IMR-90 (cell line): ENCODE data around the gene FGF6. TPM values are rescaled to one million over a fixed set of nuclear protein-coding genes. Genes with fewer than 3 reads are reported as not detected.

Experiments used
- ATAC-seq: fragments of 200-7000 bp; cut with Tn5 transposase; 2 replicates; pipeline ENCODE4 v1.9.1; 2020; ENCODE audit warnings: low read depth, mild to moderate bottlenecking, moderate library complexity
- BruUV-seq: library from RNA; stranded (reverse); fragments of 400-500 nt; replicated peaks from 2 replicates; lab custom pipeline; 2021; lab: Mats Ljungman, UMichigan
- CTCF ChIA-PET: fragments of 300-600 bp; formaldehyde crosslinking; extraction: SDS; loops from one replicate; lab custom pipeline; 2021; ENCODE audit warnings: antibody characterized with exemption; lab: Yijun Ruan, JAX
- POLR2A ChIA-PET: fragments of 300-600 bp; sonication (Branson Sonifier 250); formaldehyde crosslinking; loops from one replicate; lab custom pipeline; 2022; ENCODE audit warnings: antibody characterized with exemption; ENCODE audit not compliant: unreplicated experiment; lab: Charles Lee
- DNase-seq: peaks from one replicate; pipeline ENCODE4 v3.0.0; 2013
- H2AFZ ChIP-seq: replicated peaks from 2 replicates; pipeline ENCODE3; 2013; ENCODE audit warnings: low read length, mild to moderate bottlenecking; ENCODE audit not compliant: poor library complexity
- H2AK5ac ChIP-seq: 2 replicates; pipeline ENCODE4 v1.6.1; 2013; ENCODE audit warnings: low read depth, low read length, inconsistent platforms
- H2AK9ac ChIP-seq: replicated peaks from 2 replicates; pipeline ENCODE3; 2013; ENCODE audit warnings: mild to moderate bottlenecking, low read depth, low read length, moderate library complexity; ENCODE audit not compliant: poor library complexity
- H2BK120ac ChIP-seq: 2 replicates; pipeline ENCODE4 v1.6.1; 2013; ENCODE audit warnings: low read depth, low read length, inconsistent platforms
- H2BK15ac ChIP-seq: 3 replicates; pipeline ENCODE4 v1.6.1; 2013; ENCODE audit warnings: low read depth, low read length, inconsistent platforms
- H2BK20ac ChIP-seq: 2 replicates; pipeline ENCODE4 v1.6.1; 2013; ENCODE audit warnings: low read depth, mild to moderate bottlenecking, inconsistent platforms, low read length, moderate library complexity
- H2BK5ac ChIP-seq: 2 replicates; pipeline ENCODE4 v1.6.1; 2013; ENCODE audit warnings: mild to moderate bottlenecking, low read depth, low read length, inconsistent platforms; ENCODE audit not compliant: poor library complexity, severe bottlenecking
- H3K14ac ChIP-seq: replicated peaks from 2 replicates; pipeline ENCODE4 v1.6.1; 2013; ENCODE audit warnings: low read depth, low read length, inconsistent platforms
- H3K18ac ChIP-seq: 2 replicates; pipeline ENCODE4 v1.6.1; 2013; ENCODE audit warnings: low read depth, low read length, control low read depth
- H3K23ac ChIP-seq: 2 replicates; pipeline ENCODE4 v1.6.1; 2013; ENCODE audit warnings: low read depth, low read length, inconsistent platforms
- H3K27ac ChIP-seq: 2 replicates; pipeline ENCODE4 v1.5.1; 2013; ENCODE audit warnings: mild to moderate bottlenecking, control low read depth, low read length; ENCODE audit not compliant: insufficient read depth
- H3K27me3 ChIP-seq: 2 replicates; pipeline ENCODE4 v1.6.1; 2013; ENCODE audit warnings: low read length; ENCODE audit not compliant: control insufficient read depth, insufficient read depth
- H3K36me3 ChIP-seq: 2 replicates; pipeline ENCODE4 v1.6.1; 2013; ENCODE audit warnings: low read length, mixed read lengths; ENCODE audit not compliant: control insufficient read depth, insufficient read depth
- H3K4ac ChIP-seq: 2 replicates; pipeline ENCODE4 v1.6.1; 2013; ENCODE audit warnings: low read depth, low read length, inconsistent platforms
- H3K4me1 ChIP-seq: 2 replicates; pipeline ENCODE4 v1.6.1; 2013; ENCODE audit warnings: low read length, mixed read lengths; ENCODE audit not compliant: control insufficient read depth, insufficient read depth
- H3K4me2 ChIP-seq: 2 replicates; pipeline ENCODE4 v1.6.1; 2013; ENCODE audit warnings: low read depth, mild to moderate bottlenecking, control low read depth, low read length, moderate library complexity
- H3K4me3 ChIP-seq: 2 replicates; pipeline ENCODE4 v1.5.1; 2013; ENCODE audit warnings: low read depth, mild to moderate bottlenecking, control low read depth, low read length, moderate library complexity; ENCODE audit not compliant: insufficient read depth
- H3K56ac ChIP-seq: 2 replicates; pipeline ENCODE4 v1.6.1; 2013; ENCODE audit warnings: low read length, inconsistent platforms; ENCODE audit not compliant: insufficient read depth; ENCODE audit errors: extremely low read depth
- H3K79me1 ChIP-seq, 2 experiments: 2 replicates each; pipeline ENCODE4 v1.6.1; 2013; ENCODE audit warnings: low read length in 2 of 2, inconsistent platforms in 1 of 2, low read depth in 1 of 2
- H3K9ac ChIP-seq: 2 replicates; pipeline ENCODE4 v1.6.1; 2013; ENCODE audit warnings: low read depth, low read length, control low read depth
- H3K9me1 ChIP-seq: 2 replicates; pipeline ENCODE4 v1.6.1; 2013; ENCODE audit warnings: low read length, inconsistent platforms; ENCODE audit not compliant: insufficient read depth
- H3K9me3 ChIP-seq: 2 replicates; pipeline ENCODE4 v1.6.1; 2013; ENCODE audit warnings: low read length; ENCODE audit not compliant: control insufficient read depth, insufficient read depth
- H4K20me1 ChIP-seq: 2 replicates; pipeline ENCODE4 v1.6.1; 2013; ENCODE audit warnings: low read length, inconsistent platforms; ENCODE audit not compliant: insufficient read depth
- H4K5ac ChIP-seq: 2 replicates; pipeline ENCODE4 v1.6.1; 2013; ENCODE audit warnings: mild to moderate bottlenecking, low read depth, low read length, control low read depth
- H4K8ac ChIP-seq, 2 experiments: 2 replicates each; pipeline ENCODE4 v1.6.1; 2013; ENCODE audit warnings: low read depth in 2 of 2, low read length in 2 of 2, control low read depth in 1 of 2, inconsistent platforms in 1 of 2
- H4K91ac ChIP-seq: 2 replicates; pipeline ENCODE4 v1.6.1; 2013; ENCODE audit warnings: low read depth, low read length, inconsistent platforms; ENCODE audit not compliant: insufficient read depth
- BHLHE40 ChIP-seq: fragments of 150-350 bp; IDR thresholded peaks from 2 replicates; pipeline ENCODE4 v1.6.1; 2016; ENCODE audit warnings: mild to moderate bottlenecking, low read depth, low read length
- CEBPB ChIP-seq: IDR thresholded peaks from 2 replicates; pipeline ENCODE4 v1.6.1; 2012; ENCODE audit warnings: low read depth, low read length, improper control_type of control experiment
- CHD1 ChIP-seq: IDR thresholded peaks from 2 replicates; pipeline ENCODE4 v1.6.1; 2012; ENCODE audit warnings: low read depth, low read length, improper control_type of control experiment
- ELK1 ChIP-seq: fragments of 150-350 bp; IDR thresholded peaks from 2 replicates; pipeline ENCODE4 v1.6.1; 2016; ENCODE audit warnings: low read depth, mild to moderate bottlenecking, low read length, moderate library complexity, borderline replicate concordance
- FOS ChIP-seq: fragments of 150-350 bp; IDR thresholded peaks from 2 replicates; pipeline ENCODE4 v1.6.1; 2016; ENCODE audit warnings: low read depth, low read length
- MAFK ChIP-seq: IDR thresholded peaks from 2 replicates; pipeline ENCODE4 v1.6.1; 2012; ENCODE audit warnings: low read depth, low read length, improper control_type of control experiment
- MAZ ChIP-seq: IDR thresholded peaks from 2 replicates; pipeline ENCODE4 v1.6.1; 2012; ENCODE audit warnings: low read depth, mild to moderate bottlenecking, low read length, improper control_type of control experiment, moderate library complexity, borderline replicate concordance
- MXI1 ChIP-seq: IDR thresholded peaks from 2 replicates; pipeline ENCODE4 v1.6.1; 2012; ENCODE audit warnings: low read depth, mild to moderate bottlenecking, low read length, moderate library complexity, borderline replicate concordance
- NFE2L2 ChIP-seq: fragments of 150-350 bp; IDR thresholded peaks from 2 replicates; pipeline ENCODE4 v1.6.1; 2016; ENCODE audit warnings: low read depth, mild to moderate bottlenecking, low read length
- POLR2A ChIP-seq: IDR thresholded peaks from 2 replicates; pipeline ENCODE4 v1.6.1; 2012; ENCODE audit warnings: mild to moderate bottlenecking, low read depth, low read length
- RAD21 ChIP-seq: IDR thresholded peaks from 2 replicates; pipeline ENCODE4 v1.6.1; 2012; ENCODE audit warnings: low read length, improper control_type of control experiment
- RCOR1 ChIP-seq: IDR thresholded peaks from 2 replicates; pipeline ENCODE4 v1.6.1; 2012; ENCODE audit warnings: mild to moderate bottlenecking, low read length, improper control_type of control experiment; ENCODE audit not compliant: insufficient replicate concordance
- RFX5 ChIP-seq: IDR thresholded peaks from 2 replicates; pipeline ENCODE4 v1.8.0; 2012; ENCODE audit warnings: low read depth, mild to moderate bottlenecking, low read length, moderate library complexity
- SMC3 ChIP-seq: fragments of 150-350 bp; IDR thresholded peaks from 2 replicates; pipeline ENCODE4 v1.6.1; 2016; ENCODE audit warnings: low read depth, mild to moderate bottlenecking, antibody characterized with exemption, low read length, moderate library complexity
- WGBS, 2 experiments: methylation state at CpG; one replicate each; pipeline versions ENCODE4 v1.1.5 to v1.1.7; 2013; ENCODE audit warnings: missing lambda C conversion rate in 2 of 2; ENCODE audit not compliant: insufficient read length in 1 of 2; ENCODE audit errors: extremely low coverage in 2 of 2; 5-methylcytosine and 5-hydroxymethylcytosine counted together
- dilution Hi-C: fragments of 300-500 bp; cut with HindIII; formaldehyde crosslinking; loops from one replicate; pipeline ENCODE4 v1.14.3; 2018; ENCODE audit warnings: low sequenced_read_pairs; ENCODE audit not compliant: unreplicated experiment
- in situ Hi-C: fragments of 300-500 bp; cut with MboI; formaldehyde crosslinking; loops from 3 replicates; pipeline ENCODE4 v1.14.3; 2019; ENCODE audit warnings: low sequenced_read_pairs, inconsistent platforms, mixed read lengths
- intact Hi-C: fragments of 100-400 bp; cut with micrococcal nuclease; formaldehyde crosslinking; loops from 2 replicates; pipeline ENCODE4 v1.10.0; 2022
- polyA plus RNA-seq, 3 experiments: library from polyadenylated mRNA; depleted of rRNA; stranded (reverse); fragments of >200 nt; gene quantifications; 2 replicates each; pipeline ENCODE4 v1.2.3, GENCODE V29; 2012; ENCODE audit warnings: low replicate concordance in 1 of 3
- total RNA-seq: library from RNA; depleted of rRNA; stranded (reverse); fragments of >200 nt; gene quantifications from 2 replicates; pipeline ENCODE4 v1.2.3, GENCODE V29; 2012
- TF ChIP-seq, protein P1 (sequence below): fragments of 150-350 bp; IDR thresholded peaks from 2 replicates; pipeline ENCODE4 v1.6.1; 2017; ENCODE audit warnings: mild to moderate bottlenecking, antibody characterized with exemption, low read length, low read depth
- TF ChIP-seq, protein P2 (sequence below): conservative IDR thresholded peaks from 2 replicates; pipeline ENCODE4 v1.5.1; 2012; ENCODE audit warnings: mild to moderate bottlenecking, low read depth, low read length, improper control_type of control experiment

FGF6 gene
- total and polyA plus RNA-seq, 2 of the 4 experiments (the other 2 are of a cell fraction): not detected

- no peak overlapping the region for H2BK20ac ChIP-seq
- H3K4me3 ChIP-seq: no peak overlapping the region
- H3K27ac ChIP-seq: no peak overlapping the region
- H4K91ac ChIP-seq: no peak overlapping the region
- no peak overlapping the region for H2AFZ ChIP-seq
- no peak overlapping the region for H3K56ac ChIP-seq
- H3K14ac ChIP-seq: no peak overlapping the region
- H3K36me3 ChIP-seq: no peaks in the 10 kb centered on the region
- BruUV-seq: no TSS peak
- POLR2A ChIA-PET: no interaction called here
- no peak overlapping the region for H4K8ac ChIP-seq
- no peaks in the 10 kb centered on the region for H3K9me3 ChIP-seq
- in situ Hi-C loops (no loop called here), intact Hi-C loops (no loop called here), dilution Hi-C loops (no loop called here)
- H2BK120ac ChIP-seq: no peak overlapping the region
- no peak overlapping the region for H4K5ac ChIP-seq
- H3K4me1 ChIP-seq: no peaks in the 10 kb centered on the region
- DNase-seq (no peak), ATAC-seq (no peak)
- no peak overlapping the region for H2BK5ac ChIP-seq
- H3K18ac ChIP-seq: no peak overlapping the region
- TF ChIP-seq FOS (no peak), MAZ (no peak), SMC3 (no peak), CHD1 (no peak), ELK1 (no peak), RCOR1 (no peak), NFE2L2 (no peak), POLR2A (no peak), RFX5 (no peak), CEBPB (no peak), MAFK (no peak), MXI1 (no peak), RAD21 (no peak), BHLHE40 (no peak)
- TF ChIP-seq, protein P1, sequence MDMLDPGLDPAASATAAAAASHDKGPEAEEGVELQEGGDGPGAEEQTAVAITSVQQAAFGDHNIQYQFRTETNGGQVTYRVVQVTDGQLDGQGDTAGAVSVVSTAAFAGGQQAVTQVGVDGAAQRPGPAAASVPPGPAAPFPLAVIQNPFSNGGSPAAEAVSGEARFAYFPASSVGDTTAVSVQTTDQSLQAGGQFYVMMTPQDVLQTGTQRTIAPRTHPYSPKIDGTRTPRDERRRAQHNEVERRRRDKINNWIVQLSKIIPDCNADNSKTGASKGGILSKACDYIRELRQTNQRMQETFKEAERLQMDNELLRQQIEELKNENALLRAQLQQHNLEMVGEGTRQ: no peak
- TF ChIP-seq, protein P2, sequence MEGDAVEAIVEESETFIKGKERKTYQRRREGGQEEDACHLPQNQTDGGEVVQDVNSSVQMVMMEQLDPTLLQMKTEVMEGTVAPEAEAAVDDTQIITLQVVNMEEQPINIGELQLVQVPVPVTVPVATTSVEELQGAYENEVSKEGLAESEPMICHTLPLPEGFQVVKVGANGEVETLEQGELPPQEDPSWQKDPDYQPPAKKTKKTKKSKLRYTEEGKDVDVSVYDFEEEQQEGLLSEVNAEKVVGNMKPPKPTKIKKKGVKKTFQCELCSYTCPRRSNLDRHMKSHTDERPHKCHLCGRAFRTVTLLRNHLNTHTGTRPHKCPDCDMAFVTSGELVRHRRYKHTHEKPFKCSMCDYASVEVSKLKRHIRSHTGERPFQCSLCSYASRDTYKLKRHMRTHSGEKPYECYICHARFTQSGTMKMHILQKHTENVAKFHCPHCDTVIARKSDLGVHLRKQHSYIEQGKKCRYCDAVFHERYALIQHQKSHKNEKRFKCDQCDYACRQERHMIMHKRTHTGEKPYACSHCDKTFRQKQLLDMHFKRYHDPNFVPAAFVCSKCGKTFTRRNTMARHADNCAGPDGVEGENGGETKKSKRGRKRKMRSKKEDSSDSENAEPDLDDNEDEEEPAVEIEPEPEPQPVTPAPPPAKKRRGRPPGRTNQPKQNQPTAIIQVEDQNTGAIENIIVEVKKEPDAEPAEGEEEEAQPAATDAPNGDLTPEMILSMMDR: no peak
- peaks cover 7% of the 10 kb centered on the region for H3K27me3 ChIP-seq
- H3K9me1 ChIP-seq: no peaks in the 10 kb centered on the region
- no peak overlapping the region for H2AK9ac ChIP-seq
- no CpG with 5 or more reads among the region's 3 CpGs for WGBS, 2 experiments
- H3K4me2 ChIP-seq: no peak overlapping the region
- H2BK15ac ChIP-seq: no peak overlapping the region
- H2AK5ac ChIP-seq: no peak overlapping the region
- no peaks in the 10 kb centered on the region for H4K20me1 ChIP-seq
- H3K79me1 ChIP-seq: no peaks in the 10 kb centered on the region
- H3K4ac ChIP-seq: no peak overlapping the region
- no peak overlapping the region for H3K23ac ChIP-seq
- CTCF ChIA-PET: no interaction called here
- H3K9ac ChIP-seq: no peak overlapping the region
These were observed 44.5 kb downstream of the FGF6 start for GRCh38 chr12:4401117-4401516.
